Measurements from ENCODE around the gene KPNA4. TPM values are rescaled to one million over a fixed set of nuclear protein-coding genes. Genes with fewer than 3 reads are reported as not detected.
A peak's percentile ranks its signal among the peaks of the same experiment; 100 is the strongest.
"Not testable (repeated sequence)": the region's sequence is repeated elsewhere in the genome, so short reads cannot be mapped to it uniquely, and the experiment has no call there.

Gene KPNA4
- total RNA-seq, 1 donor from 2014 or later, result 61.6 TPM

DNA sequence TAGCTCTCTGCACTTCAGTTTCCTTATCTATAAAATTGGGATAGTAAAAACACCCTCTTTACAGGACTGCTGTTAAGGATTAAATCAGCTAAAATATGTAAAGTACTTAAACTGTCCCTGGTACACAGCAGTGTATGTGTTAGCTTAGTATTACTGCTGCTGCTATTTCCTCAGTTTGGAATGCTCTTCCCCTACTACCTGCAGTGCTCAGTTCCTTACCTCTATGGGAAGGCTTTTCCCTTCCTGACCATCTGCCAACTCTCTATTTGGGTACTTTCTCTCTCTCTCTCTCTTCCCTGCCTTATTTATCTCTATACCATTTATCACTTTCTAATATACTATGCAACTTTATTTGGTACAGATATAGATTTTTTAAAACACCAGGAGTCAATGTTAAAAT is 26.5 kb downstream of the KPNA4 start:
- Histone ChIP-seq H3K9me3 (no peaks in the 10 kb centered on the region), H3K27me3 (ENCODE audit: low read depth) (no peaks in the 10 kb centered on the region), H3K36me3 (peaks cover 17% of the 10 kb centered on the region), H3K4me3 (no peak overlapping the region), H3K27ac (no peak overlapping the region), H3K4me1 (peaks cover 5% of the 10 kb centered on the region)
- TF ChIP-seq, protein P1, sequence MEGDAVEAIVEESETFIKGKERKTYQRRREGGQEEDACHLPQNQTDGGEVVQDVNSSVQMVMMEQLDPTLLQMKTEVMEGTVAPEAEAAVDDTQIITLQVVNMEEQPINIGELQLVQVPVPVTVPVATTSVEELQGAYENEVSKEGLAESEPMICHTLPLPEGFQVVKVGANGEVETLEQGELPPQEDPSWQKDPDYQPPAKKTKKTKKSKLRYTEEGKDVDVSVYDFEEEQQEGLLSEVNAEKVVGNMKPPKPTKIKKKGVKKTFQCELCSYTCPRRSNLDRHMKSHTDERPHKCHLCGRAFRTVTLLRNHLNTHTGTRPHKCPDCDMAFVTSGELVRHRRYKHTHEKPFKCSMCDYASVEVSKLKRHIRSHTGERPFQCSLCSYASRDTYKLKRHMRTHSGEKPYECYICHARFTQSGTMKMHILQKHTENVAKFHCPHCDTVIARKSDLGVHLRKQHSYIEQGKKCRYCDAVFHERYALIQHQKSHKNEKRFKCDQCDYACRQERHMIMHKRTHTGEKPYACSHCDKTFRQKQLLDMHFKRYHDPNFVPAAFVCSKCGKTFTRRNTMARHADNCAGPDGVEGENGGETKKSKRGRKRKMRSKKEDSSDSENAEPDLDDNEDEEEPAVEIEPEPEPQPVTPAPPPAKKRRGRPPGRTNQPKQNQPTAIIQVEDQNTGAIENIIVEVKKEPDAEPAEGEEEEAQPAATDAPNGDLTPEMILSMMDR (IDR thresholded peaks at IDR 0.05), result no peak
- intact Hi-C loops (cut with DNase I), result no loop called here
- ATAC-seq (peak in 1 of 2 donors; percentile 28), DNase-seq (no peak)

DNA sequence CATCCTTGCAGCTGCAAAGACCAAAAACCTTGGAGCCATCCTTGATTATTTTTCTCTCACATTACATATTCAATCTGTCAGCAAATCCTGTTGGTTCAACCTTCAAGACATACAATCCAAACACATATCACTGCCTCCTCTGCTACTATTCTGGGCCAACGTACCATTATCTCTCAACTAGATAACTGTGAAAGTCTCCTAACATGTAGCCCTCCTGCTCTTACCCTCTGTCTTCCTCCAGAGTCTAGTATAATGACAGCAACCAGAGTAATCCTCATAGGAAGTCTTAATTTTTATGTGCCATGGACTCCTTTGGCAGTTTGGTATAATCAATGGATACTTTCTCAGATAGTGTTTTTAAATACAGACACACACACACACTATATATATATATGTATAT is 27.6 kb downstream of the KPNA4 start:
- H3K27ac ChIP-seq, result no peak overlapping the region
- DNase-seq (no peak), ATAC-seq (no peak)
- peaks cover 28% of the 10 kb centered on the region for H3K36me3 ChIP-seq
- intact Hi-C loops (cut with DNase I), result no loop called here
- no peak overlapping the region for H3K4me3 ChIP-seq
- H3K4me1 ChIP-seq, result peaks cover 5% of the 10 kb centered on the region
- no peaks in the 10 kb centered on the region for H3K27me3 ChIP-seq (ENCODE audit: low read depth)
- no peaks in the 10 kb centered on the region for H3K9me3 ChIP-seq
- TF ChIP-seq, protein P1 (IDR thresholded peaks at IDR 0.05), result no peak

DNA sequence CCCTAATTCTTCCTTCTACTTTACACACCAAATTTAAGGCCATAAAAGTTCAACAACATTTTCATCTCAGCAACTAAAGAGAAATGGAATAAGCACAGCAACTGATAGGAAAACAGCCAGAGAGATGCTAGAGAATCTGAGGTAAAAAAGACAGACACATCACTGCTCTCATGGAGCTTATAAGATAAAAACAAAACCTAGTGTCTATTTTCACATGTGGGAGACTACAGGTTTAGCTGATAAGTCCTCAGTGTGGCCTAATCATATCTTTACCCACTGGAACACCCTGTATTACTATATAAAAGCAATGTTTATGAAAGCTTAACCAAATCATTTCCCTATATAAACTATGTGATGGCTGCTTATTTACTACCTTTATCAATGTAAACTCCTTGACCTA is 33.0 kb downstream of the KPNA4 start:
- no peak for ATAC-seq
- DNase-seq, result no peak
- intact Hi-C loops (cut with DNase I), result no loop called here
- Histone ChIP-seq H3K36me3 (peaks cover 80% of the 10 kb centered on the region), H3K27me3 (ENCODE audit: low read depth) (no peaks in the 10 kb centered on the region), H3K9me3 (no peaks in the 10 kb centered on the region), H3K27ac (no peak overlapping the region), H3K4me3 (no peak overlapping the region), H3K4me1 (no peaks in the 10 kb centered on the region)
- TF ChIP-seq, protein P1 (IDR thresholded peaks at IDR 0.05), result no peak

DNA sequence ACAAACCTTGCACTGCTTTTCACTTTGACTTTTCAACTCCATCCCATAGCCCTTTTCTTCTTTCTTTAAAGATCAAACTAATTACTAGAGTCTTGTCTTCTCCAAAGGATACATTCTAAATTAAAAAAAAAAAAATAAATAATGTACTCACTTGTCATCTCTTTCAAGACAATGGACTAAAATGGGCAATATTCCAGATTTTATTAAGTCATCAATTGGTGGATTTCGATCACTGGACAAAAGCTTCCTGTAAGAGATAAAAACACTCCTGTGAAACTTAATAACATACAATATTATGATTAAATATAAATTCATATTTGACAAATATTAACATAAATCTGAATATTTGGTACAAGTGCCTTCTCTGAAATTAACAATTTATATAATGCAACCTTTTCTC is 34.1 kb downstream of the KPNA4 start:
- H3K27me3 ChIP-seq (ENCODE audit: low read depth), result no peaks in the 10 kb centered on the region
- H3K4me3 ChIP-seq, result no peak overlapping the region
- no peaks in the 10 kb centered on the region for H3K4me1 ChIP-seq
- intact Hi-C loops (cut with DNase I), result no loop called here
- H3K27ac ChIP-seq, result no peak overlapping the region
- DNase-seq (no peak), ATAC-seq (no peak)
- peaks cover 91% of the 10 kb centered on the region for H3K36me3 ChIP-seq
- no peaks in the 10 kb centered on the region for H3K9me3 ChIP-seq
- TF ChIP-seq, protein P1 (IDR thresholded peaks at IDR 0.05), result no peak

DNA sequence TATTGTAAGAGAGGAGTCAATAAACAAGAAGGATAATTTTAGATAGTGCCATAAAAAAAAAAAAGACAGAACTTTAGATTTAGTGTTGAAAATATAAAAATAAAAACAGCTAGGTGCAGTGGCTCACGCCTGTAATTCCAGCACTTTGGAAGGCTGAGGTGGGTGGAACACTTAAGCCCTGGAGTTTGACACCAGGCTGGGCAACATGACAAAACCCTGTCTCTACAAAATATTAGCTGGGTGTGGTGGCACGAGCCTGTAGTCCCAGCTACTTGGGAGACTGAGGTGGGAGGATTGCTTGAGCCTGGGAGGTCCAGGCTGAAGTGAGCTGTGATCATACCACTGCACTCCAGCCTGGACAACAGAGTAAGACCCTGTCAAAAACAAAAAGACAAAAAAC is 49.0 kb downstream of the KPNA4 start:
- intact Hi-C loops (cut with DNase I); H3K9me3 ChIP-seq; ATAC-seq; H3K4me1 ChIP-seq; H3K27ac ChIP-seq; H3K27me3 ChIP-seq (ENCODE audit: low read depth); DNase-seq; H3K4me3 ChIP-seq: not testable (repeated sequence)
- peaks cover 95% of the 10 kb centered on the region for H3K36me3 ChIP-seq

DNA sequence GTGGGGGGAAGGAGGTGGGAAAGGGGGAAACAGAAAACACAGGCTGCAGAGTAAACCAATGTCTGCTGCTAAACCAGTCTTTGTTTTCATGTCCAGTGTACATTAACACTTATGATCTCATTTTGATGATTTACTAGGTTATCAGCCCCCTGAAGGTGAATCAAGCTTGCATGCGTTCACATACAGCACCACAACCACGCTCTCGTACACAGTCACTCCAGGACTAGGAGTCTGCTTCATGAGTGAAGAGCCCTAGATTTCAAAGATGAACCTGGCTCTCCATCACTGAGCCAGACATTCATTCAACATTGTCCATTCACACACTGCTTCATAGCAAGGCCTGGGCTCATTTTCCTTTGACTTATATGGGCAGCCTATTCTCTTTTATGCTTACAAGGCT is 64.0 kb downstream of the KPNA4 start:
- Histone ChIP-seq H3K27ac (no peak overlapping the region), H3K4me1 (no peaks in the 10 kb centered on the region), H3K4me3 (no peak overlapping the region), H3K36me3 (peaks cover 62% of the 10 kb centered on the region), H3K9me3 (no peaks in the 10 kb centered on the region), H3K27me3 (ENCODE audit: low read depth) (no peaks in the 10 kb centered on the region)
- TF ChIP-seq, protein P1 (IDR thresholded peaks at IDR 0.05), result no peak
- no peak for ATAC-seq
- intact Hi-C loops (cut with DNase I), result no loop called here
- no peak for DNase-seq

All from lower lobe of right lung (tissue), 2 donors.